Brain microvascular endothelial cell (primary cell): ENCODE data around the gene CTCF.
A peak's percentile ranks its signal among the peaks of the same experiment; 100 is the strongest.

Experiments
- DNase-seq: peaks from one replicate; pipeline ENCODE4 v3.0.0-alpha.2; 2020
- H3K27ac ChIP-seq: fragments of 250-450 bp; sonication (Bioruptor Pico); 2 replicates; pipeline ENCODE4 v1.5.1; 2020; ENCODE audit warnings: mild to moderate bottlenecking, moderate library complexity
- H3K27me3 ChIP-seq: fragments of 250-450 bp; sonication (Bioruptor Pico); replicated peaks from 2 replicates; pipeline ENCODE4 v1.5.1; 2020; ENCODE audit warnings: mild to moderate bottlenecking
- H3K36me3 ChIP-seq: fragments of 250-450 bp; sonication (Bioruptor Pico); replicated peaks from 2 replicates; pipeline ENCODE4 v1.5.1; 2020; ENCODE audit warnings: mild to moderate bottlenecking
- H3K4me3 ChIP-seq: 2 replicates; pipeline ENCODE4 v1.5.1; 2011; ENCODE audit warnings: low read depth, mild to moderate bottlenecking, control low read depth, low read length, moderate library complexity
- in situ Hi-C: cut with HindIII; loops from 2 replicates; pipeline ENCODE4 v1.10.0; 2017; ENCODE audit warnings: low sequenced_read_pairs, low pct_ligation_motif_present
- TF ChIP-seq, protein P1 (sequence below): IDR thresholded peaks from 2 replicates; pipeline ENCODE4 v1.5.1; 2011; ENCODE audit warnings: low read depth, mild to moderate bottlenecking, moderate library complexity, low read length, control low read depth, inconsistent platforms; ENCODE audit errors: missing control alignments

CTCF gene

DNA sequence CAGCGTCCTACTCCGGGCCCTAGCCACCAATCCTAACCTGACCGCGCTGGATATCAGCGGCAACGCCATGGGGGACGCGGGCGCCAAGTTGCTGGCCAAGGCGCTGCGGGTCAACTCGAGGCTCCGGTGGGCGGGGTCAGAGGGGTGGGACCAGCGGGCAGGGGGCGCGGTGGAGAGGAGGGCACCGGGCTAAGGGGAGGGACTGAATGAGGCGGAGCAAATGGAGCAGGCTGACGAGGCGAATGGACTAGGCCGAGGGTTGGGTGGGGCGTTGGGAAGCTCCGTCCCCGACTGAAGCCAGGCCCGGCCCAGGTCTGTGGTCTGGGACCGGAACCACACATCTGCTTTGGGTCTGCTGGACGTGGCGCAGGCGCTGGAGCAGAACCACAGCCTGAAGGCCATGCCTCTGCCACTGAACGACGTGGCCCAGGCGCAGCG, 87.2 kb downstream of the CTCF start:
- H3K27ac ChIP-seq: no peak overlapping the region
- H3K4me3 ChIP-seq: no peak overlapping the region
- in situ Hi-C loops: no loop called here
- no peak for DNase-seq
- H3K36me3 ChIP-seq: no peaks in the 10 kb centered on the region
- TF ChIP-seq, protein P1, sequence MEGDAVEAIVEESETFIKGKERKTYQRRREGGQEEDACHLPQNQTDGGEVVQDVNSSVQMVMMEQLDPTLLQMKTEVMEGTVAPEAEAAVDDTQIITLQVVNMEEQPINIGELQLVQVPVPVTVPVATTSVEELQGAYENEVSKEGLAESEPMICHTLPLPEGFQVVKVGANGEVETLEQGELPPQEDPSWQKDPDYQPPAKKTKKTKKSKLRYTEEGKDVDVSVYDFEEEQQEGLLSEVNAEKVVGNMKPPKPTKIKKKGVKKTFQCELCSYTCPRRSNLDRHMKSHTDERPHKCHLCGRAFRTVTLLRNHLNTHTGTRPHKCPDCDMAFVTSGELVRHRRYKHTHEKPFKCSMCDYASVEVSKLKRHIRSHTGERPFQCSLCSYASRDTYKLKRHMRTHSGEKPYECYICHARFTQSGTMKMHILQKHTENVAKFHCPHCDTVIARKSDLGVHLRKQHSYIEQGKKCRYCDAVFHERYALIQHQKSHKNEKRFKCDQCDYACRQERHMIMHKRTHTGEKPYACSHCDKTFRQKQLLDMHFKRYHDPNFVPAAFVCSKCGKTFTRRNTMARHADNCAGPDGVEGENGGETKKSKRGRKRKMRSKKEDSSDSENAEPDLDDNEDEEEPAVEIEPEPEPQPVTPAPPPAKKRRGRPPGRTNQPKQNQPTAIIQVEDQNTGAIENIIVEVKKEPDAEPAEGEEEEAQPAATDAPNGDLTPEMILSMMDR: no peak
- peaks cover 47% of the 10 kb centered on the region for H3K27me3 ChIP-seq

DNA sequence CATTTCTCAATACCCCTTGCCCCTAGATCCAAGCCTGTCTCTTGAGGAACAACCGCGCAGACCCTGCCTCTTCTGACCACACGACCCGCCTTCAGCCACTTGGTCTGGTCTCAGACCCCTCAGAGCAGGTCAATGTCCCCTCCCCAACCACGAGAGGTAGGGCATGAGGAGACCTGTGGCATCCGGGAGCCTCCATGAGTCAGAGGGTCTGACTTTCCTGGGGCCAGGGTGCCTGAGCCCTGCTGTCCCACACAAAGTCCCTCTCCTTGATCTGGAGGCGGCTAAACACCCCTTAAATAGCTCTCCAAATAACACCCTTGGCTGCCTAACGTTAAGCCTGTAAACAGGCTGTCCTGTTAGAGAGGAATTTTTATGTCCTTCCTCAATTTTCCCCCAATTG, 87.7 kb downstream of the CTCF start:
- Histone ChIP-seq H3K27me3 (peaks cover 46% of the 10 kb centered on the region), H3K4me3 (no peak overlapping the region), H3K27ac (no peak overlapping the region), H3K36me3 (no peaks in the 10 kb centered on the region)
- in situ Hi-C loops: no loop called here
- DNase-seq: no peak
- TF ChIP-seq, protein P1: no peak

DNA sequence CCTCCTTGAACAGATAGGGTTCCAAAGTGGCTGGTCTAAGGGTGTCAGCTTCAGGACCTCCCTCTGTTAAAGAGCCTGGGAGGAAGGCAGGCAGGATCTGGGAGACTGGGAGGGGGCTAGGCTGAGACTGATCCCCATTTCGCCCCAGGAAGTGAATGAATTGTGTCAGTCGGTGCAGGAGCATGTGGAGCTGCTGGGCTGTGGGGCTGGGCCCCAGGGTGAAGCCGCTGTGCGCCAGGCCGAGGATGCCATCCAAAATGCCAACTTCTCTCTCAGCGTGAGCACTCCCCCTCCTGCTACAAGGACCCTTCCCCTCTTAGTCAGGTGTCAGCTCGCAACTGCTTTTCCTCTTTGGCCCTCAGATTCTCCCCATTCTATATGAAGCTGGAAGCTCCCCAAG, 88.7 kb downstream of the CTCF start:
- no peaks in the 10 kb centered on the region for H3K36me3 ChIP-seq
- TF ChIP-seq, protein P1: no peak
- no peak overlapping the region for H3K27ac ChIP-seq
- no peak overlapping the region for H3K4me3 ChIP-seq
- DNase-seq: no peak
- in situ Hi-C loops: no loop called here
- H3K27me3 ChIP-seq: peaks cover 40% of the 10 kb centered on the region

DNA sequence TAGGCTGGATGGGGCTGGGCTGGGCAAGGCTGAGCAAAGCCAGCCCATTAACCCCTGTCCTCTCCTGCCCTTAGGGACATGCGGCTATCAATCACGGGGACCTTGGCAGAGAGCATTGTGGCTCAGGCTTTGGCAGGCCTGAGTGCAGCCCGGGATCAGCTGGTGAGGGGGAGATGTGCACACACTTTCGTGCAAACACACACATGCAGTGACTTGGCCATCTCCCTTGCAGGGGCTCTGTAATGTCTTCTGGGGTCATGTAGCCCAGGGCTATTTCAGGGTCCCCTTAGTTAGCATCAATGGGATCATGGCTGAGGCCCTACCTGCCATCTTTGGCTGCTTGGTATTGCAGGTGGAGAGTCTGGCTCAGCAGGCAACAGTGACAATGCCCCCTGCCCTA, 89.5 kb downstream of the CTCF start:
- in situ Hi-C loops: no loop called here
- TF ChIP-seq, protein P1: no peak
- H3K36me3 ChIP-seq: no peaks in the 10 kb centered on the region
- H3K27ac ChIP-seq: no peak overlapping the region
- no peak for DNase-seq
- H3K4me3 ChIP-seq: no peak overlapping the region
- peaks cover 40% of the 10 kb centered on the region for H3K27me3 ChIP-seq

DNA sequence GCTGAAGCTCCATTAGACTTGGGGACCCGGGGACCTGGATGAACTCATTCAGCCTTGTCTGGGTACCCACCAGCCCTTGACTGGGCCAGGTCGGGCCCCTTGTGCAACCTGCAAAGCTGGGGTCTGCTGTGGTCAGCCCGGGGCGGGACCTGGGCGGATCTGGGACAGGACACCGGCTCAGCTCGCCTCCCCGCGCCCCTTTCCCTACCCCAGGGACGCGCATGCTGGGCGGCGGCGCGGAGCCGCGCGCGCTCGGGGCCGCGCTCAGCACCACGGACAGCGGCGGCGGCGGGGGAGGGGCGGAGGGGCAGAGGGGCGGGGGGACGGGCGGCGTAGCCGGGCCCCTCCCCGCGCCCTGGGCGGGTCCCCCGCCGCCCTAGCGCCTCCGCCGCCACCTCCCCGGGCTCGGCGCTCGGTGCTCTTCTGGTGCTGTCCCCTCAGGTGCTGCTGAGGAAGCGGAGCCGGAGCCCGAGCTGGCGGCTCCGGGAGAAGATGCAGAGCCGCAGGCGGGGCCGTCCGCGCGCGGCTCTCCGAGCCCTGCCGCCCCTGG, 90.3 kb downstream of the CTCF start:
- DNase-seq: no peak
- H3K27ac ChIP-seq: no peak overlapping the region
- no peaks in the 10 kb centered on the region for H3K36me3 ChIP-seq
- TF ChIP-seq, protein P1: no peak
- in situ Hi-C loops: no loop called here
- H3K27me3 ChIP-seq: peaks cover 40% of the 10 kb centered on the region
- H3K4me3 ChIP-seq: peak overlapping the region; percentile 26
